Measurements from ENCODE around the gene UNC13C.
"Not testable (repeated sequence)": the region's sequence is repeated elsewhere in the genome, so short reads cannot be mapped to it uniquely, and the experiment has no call there.

UNC13C gene

DNA sequence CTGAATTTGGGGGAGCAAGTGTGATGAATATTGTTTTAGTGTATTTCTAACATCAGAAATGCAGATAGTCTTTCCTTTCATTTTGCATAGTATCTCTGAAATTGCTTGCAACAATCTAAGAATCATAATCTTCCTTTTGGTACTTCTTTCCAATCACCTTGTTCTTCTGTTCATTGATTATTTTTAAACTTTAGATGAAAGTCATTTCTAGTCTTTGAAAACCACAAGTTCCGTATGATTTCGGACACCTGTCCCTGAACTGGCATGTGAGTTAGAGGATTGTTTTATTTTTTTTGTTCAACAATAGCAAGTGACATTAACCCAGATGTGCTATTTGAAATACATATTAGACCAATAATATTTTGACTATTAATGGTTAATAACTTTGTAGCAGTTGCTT, 329.7 kb downstream of the UNC13C start:
- no peak for DNase-seq

DNA sequence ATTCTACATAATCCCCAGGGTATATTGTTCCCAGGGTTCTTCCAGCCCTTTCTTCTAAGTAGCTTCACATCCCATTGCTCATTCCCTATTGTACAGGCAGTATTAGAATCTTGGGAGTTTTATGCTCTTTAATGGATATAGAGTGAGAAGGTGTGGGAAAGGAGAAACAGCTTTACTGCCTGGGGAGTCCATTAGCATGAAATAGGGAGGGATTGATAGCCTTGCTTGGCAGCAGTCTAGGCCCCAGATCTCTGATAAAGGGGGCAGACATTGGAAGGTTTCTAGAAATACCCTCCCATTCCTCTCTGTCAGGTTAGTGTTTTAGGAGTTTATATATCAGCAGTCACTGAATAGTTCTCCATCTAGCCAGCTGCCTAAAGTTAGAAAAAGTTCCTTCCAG, 334.3 kb downstream of the UNC13C start:
- DNase-seq: no peak

DNA sequence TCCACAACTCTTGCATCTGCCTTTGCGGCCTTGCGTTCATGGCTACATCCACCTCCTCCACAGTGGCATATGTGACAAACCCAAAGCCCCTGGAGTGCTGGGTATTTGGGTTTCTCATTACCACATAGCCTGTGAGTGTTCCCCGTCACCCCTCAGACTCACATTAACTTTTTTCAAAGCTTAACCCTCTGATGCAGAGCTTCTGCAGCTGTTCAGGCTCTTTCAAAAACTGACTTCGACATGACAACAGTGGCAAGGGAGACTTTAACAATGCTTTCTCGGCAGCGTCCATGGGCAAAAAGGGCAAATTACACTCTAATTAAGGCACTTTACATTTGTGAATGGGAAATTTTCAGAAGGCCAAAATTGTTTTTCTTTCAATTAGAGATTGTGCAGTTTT, 343.2 kb downstream of the UNC13C start:
- DNase-seq: no peak

DNA sequence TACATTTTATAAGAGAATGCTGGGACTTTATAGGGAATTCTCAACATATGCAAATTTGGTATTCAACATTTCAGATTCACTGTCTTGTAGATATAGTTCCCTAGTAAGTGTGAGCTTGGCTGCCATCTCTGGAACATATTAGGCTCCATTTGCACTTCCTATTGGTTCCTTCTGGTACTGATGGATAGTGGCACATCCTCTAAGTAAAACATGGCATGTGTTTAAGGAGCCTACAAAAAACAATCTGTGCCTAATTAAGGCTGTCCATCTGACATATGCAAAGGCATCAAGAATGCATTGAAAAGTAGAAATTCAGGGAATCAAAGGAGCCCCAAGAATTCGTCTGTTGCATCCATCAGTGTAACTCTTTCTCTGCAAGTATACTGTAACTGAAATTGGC, 344.1 kb downstream of the UNC13C start:
- no peak for DNase-seq

DNA sequence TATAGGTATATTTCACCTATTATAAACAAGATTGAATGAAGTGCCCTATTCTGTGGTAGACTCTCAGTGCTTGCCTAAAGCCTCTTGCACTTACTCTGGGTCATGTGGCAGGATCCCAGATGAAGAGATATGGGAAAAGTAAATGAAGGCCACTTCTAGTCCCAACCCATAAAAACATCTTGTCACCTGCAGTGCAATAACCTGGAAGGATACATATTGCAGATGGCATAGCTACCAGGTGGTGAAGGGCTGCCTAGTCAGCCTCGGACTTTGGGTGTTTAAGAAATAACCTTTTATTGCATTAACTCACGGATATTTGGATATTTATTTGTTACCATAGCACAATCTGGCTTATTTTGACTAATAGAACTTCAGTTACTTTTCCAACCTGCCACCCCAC, 367.1 kb downstream of the UNC13C start:
- DNase-seq: no peak

DNA sequence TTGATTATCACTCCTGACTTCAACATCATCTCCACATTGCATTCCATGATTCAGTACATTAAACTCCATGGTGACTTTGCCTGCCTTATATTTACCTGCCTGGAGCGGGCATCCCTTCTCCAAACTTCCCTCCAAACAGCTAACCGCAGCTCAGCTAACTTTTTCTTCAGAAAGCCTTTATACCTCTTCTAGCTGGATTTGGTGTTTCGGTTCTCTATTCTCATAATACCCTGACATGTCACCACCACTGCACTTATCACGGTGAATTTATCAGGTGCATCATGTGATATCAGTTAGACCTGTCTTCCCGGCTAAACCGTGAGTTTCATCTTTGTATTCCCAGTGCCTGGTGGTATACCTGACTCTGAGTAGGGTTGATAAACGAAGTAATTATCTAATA, 367.6 kb downstream of the UNC13C start:
- DNase-seq: no peak

DNA sequence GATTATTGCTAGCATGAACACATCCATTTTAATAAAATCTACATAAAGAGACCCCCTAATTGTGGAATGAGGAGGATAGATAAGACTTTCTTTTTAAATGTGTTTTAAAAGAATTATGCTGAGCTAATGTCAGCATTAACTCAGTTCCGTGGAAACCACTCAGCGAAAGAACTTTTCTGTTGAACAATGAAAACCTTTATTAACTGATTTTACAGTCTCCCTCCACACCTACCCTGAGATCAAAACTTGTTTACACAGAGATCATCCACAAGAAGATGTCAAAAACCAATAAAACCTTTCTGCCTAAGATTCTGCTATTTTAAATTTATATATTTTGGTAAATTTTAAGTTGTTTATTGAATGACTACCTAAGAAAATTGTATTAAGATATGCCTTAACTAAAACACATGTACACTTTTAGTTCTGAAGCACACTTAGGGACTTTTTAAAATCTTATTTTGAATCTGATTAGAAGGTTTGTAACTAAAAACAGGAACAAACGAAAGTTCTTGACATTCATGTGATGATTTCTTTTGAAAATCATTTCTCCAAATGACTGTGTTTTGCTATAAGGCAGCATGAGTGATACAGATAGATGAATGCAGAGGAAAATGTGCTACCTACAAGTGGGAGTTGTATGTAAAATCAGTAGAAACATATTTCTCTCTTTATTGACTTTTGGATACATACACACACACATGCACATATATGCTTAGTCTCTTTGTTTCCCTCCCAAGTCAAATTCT, 369.0 kb downstream of the UNC13C start:
- DNase-seq: no peak

DNA sequence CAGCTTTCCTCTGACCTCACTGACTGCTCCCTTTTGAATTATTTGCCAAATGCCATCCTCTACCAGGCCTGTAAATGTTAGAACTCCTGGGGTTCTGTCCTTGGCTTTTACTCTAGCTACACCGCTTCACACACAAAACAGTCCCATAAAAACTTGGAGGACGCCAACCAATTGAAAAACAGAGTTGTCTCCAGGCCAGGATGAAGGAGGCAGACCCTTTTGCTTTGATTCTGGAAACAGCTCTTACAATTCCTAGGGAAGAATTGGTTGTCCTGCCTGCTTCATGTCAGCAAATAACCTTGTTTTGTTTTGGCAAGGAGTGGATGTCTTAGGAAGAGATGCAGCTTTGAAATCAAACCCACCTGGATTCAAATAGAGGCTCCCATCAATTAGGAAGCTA, 375.5 kb downstream of the UNC13C start:
- DNase-seq: no peak

DNA sequence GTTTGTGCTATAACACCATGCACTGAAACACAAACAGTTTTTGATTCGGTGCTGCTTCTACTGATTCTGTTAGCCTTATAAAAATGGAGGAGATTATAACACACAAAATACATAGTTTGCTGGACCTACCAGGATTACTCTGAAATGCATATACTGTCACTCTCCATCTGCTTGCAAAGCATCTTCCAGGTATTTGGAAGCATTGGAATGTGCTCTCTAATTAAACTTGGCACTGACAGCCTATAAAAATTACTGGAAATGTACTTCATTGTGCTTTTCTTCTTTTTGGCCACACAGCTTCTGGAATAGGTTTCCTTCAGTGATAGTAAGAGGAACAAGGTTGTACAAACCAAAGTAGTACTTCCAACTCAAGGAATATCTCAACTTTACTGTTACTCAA, 376.1 kb downstream of the UNC13C start:
- DNase-seq: no peak

DNA sequence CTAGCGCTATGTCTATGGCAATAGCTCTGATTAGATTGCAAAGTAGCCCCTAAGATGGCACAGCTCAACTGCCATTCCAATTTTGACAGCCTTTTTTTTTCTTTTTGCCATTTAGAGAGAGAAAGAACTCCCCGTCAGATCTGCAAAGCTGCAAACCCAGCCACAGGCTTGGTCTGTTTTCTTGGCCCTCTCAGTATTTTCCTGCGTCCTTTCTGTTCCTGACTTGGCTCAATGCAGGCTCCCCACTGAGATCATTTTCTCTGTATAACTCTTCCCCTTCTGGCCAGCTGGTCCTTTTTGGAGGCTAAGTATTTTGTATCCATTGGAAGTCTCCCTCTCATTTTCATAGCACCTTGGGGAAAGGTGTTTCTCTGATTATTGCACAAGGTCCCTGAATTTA, 386.7 kb downstream of the UNC13C start:
- DNase-seq: no peak

DNA sequence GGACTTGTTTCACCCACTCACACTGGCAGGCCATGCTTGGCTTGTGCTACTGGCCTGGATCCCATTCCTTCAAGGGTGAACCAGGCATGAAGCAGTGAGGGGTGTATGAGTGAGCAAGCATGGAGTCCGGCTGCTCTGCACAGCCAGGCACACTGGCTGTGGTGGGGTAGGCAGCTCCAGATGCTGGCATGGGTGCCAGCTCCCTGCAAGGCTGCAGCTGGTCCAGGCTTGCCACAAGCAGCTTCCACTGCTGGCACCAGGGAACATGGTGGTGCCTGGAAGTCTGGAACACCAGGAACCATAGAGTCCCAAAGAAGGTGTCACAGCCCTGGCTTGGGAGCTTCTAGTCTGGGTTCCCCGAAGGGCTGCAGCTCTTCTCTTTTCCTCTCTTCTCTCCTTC, 395.1 kb downstream of the UNC13C start:
- no peak for DNase-seq

DNA sequence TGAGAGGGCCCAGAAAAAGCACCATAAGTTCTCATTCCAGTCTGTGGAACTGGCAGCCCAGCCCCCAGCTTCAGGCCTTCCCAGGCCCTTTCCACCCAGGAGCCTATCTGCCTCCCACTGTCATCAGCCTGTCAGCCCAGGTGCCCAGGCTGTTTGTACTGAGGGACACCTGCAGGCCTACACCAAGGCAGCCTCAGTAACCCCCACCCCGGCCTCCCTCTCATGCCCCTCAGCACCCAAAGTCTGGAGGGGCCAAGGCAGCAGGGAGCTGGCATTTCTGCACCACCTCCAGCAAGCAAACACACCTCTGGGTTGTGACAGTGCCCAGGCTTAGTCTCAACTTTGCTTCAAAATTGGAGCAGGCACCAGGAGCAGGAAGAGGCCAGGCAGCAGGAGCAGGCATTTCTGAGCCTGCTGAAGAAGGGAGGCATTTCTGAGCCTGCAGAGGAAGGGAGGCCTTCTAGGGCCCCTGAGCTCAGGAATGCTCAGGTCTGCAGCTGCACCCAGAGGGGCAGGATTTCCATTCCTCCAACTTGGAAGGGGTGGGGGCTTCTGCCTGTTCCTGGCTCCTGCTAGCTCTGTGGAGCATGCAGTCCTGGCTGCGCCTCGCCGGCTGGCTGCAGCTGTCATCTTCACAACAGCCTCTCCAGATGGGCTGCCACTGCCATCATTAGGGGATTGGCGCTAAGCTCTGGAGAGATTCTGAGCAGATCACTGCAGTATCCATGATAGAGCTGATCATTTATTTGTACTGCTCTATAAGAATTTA, 396.1 kb downstream of the UNC13C start:
- DNase-seq: no peak

DNA sequence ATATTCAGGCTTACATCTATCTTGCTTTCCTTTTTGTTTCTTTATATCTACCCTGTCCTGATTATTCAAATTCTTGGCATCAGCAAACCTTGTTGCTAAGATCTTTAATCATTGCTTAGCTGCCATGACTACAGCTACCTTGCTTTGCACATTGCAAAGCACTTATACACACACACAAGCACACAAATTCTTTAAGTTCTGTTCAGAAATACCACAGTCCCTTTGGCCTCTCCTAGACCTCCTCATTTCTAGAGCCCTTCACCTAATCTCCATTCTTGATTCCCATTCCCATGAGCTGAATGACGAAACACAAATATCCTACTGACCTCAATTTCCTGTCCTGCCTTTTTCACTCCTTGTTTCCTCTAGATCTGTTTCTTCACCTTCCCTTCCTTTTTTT, 409.6 kb downstream of the UNC13C start:
- no peak for DNase-seq

DNA sequence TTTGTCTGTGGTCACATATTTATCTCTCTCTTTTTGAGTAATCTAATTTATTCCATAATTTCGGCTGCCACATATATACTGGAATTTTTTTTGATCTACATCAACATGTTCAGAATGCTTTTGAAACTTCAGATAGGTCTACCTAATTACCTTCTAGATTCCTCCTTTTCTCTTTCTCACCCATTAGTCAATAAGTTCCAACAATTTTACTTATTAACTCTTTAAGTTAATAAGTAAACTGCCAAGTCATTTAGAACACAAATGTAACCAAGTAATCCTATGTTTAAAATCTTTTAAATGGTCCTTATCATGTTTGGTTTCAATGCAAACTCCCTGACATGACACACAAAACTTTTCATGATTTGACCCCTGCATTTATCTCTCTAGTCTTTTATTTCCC, 410.5 kb downstream of the UNC13C start:
- DNase-seq: no peak

DNA sequence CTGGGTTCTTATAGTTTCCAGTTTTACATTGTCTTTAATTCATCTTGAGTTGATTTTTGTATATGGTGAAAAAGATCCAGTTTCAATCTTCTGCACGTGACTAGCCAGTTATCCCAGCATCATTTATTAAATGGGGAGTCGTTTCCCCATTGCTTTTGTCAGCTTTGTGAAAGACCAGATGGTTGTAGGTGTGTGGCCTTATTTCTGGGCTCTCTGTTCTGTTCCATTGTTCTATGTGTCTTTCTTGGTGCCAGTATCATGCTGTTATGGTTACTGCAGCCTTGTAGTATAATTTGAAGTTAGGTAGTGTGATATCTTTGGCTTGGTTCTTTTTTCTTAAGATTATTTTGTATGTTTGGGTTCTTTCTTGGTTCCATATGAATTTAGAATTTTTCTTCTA, 432.2 kb downstream of the UNC13C start:
- no peak for DNase-seq

DNA sequence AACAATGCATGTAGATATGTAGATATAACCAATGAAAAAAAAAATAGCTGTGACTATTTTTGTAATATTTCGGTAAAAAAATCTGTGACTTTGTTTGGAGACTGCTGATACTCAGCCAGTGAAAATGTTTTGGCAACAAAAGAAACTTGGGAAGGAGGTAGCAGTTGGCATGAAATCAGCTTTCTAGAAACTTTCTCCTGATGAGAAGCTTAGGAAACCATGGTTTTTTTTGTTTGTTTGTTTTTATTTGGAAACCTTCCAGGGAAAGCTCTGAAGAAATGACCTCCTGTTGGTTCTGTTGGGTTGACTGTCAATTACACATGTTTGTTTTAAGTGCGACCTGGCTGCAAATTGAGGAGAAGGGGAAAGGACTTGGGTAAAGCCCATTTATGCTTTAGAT, 445.9 kb downstream of the UNC13C start:
- DNase-seq: no peak

DNA sequence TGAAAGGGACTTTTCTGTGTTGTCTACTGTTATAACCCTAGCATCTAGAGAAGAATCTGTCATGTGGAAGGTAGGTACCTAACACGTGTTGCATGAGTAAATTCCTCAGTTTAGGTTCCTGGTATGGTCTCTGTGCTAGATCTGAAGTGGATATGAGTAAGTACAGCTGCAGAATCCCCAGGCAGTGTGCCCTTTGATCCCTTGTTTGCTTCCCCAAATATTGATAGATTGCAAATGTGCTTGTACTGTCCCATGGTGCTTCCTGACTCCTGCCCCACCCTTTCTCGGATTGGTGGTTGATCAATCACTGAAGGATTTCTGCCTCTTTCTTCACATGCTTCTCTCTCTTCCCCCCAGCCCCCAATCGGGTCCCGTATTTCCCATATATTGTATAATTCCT, 450.4 kb downstream of the UNC13C start:
- no peak for DNase-seq

DNA sequence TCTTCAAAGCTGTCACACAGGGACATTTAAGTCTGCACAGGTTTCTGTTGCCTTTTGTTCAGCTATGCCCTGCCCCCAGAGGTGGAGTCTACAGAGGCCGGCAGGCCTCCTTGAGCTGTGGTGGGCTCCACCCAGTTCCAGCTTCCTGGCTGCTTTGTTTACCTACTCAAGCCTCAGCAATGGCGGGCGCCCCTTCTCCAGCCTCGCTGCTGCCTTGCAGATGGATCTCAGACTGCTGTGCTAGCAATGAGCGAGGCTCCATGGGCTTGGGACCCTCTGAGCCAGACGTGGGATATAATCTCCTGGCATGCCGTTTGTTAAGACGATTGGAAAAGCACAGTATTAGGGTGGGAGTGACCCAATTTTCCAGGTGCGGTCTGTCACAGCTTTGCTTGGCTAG, 472.0 kb downstream of the UNC13C start:
- DNase-seq: not testable (repeated sequence)

DNA sequence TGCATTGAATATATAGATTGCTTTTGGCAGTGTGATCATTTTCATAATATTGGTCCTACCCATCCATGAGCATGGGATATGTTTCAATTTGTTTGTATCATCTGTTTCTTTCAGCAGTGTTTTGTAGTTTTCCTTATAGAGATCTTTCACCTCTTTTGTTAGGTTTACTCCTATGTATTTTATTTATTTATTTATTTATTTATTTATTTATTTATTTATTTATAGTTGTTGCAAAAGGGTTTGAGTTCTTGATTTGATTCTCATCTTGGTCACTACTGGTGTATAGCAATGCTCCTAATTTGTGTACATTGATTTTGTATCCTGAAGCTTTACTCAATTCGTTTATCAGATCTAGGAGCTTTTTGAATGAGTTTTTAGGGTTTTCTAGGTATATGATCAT, 478.2 kb downstream of the UNC13C start:
- no peak for DNase-seq

DNA sequence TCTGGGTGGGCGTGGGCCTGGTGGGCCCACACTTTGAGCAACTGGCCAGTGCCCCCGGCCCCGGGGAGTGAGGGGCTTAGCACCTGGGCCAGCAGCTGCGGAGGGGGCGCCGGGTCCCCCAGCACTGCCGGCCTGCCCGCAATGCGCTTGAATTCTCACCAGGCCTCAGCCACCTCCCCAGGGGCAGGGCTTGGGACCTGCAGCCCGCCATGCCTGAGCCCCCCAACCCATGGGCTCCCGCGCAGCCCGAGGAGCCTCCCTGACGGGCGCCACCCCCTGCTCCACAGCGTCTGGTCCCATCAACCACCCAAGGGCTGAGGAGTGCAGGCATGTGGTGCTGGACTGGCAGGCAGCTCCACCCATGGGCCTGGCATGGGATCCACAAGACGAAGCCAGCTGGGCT, 484.3 kb downstream of the UNC13C start:
- DNase-seq: no peak

DNA sequence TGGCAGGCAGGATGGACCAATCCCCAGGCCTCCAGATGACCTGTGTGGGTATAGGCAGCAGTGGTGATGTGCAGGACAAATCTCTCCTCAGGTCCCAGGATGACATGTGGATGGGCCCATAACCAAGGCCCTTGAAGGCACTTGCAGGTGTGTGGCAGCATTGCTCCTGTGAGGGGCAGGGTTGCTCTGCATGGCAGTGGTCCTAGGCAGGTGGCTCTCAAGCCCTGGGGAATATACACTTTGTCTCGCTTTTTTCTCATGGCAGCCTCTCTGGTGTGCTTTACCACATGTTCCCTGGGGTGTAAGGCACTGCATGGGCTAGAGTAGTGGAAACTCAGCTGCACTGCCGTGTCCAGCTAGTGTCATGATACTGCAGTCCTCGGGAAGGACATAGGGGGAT, 503.6 kb downstream of the UNC13C start:
- no peak for DNase-seq

DNA sequence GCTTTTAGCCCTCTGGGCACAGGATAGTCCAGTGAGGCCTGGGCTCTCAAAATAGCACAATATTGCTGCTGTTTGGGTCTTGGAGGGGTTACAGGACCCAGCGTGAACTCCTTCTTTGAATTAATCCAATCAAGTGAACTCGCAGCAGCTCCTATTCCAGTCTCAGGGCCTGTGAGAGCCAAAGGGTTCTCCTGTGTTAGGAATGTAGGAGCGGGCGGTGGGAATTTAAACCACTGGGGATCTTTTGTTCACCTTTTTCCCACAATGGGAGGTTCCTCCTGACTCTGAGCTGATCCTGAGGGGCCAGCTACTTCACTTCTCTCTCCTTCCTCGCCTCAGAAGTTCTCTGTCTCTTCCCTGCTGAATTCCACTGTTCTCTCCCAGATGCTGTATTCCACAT, 504.0 kb downstream of the UNC13C start:
- DNase-seq: no peak

DNA sequence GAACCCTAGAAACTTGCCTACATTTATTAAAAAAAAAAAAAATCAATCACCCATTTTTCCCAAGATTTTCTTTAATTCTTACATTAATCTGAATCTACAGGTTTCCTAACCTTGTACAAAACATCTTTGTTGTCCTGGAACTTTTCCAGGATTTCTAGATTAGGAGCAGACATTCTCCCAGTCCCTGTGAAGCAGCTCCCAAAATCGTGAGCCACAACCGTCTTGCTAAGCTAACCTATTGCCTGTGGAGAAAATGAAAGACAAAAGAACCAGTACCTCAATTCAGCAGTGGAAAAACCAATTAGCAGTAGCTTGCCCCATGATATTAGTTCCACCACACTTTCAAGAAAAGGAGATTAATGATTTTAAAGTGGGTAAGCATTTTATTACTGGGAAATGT, 522.1 kb downstream of the UNC13C start:
- no peak for DNase-seq

DNA sequence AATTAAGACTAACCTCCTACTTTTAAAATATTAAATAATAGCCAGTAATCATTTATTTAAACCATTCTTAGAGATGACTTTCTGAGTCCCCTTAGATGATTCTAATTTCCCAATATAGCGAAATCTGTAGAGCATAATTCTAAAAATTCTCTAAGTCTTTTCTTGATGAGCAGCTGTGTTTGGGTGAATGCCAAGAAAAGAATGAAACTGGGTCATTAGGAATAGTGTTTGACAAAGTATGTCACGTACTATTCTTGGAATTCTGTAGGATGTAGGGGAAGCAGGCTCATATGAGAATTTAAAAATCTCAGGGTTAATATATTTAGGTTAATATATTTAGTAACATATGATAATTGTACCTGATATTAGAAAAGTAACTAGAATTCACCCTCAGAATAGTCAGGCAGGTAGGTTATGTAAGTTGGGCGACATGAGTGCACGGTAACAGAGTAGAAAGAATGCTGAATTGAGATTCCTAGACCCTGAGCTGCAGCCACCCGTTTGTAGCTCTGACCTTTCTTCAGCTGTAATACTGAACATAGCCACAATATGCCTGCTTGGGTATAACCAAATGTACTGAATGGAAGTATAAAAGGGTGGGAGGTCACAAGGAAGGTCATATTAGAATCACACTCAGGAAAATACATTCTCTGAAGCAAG, 524.3 kb downstream of the UNC13C start:
- DNase-seq: no peak
